Right cardiac atrium (tissue), 5 donors: ENCODE data around the gene TAS1R1. TPM values are rescaled to one million over a fixed set of nuclear protein-coding genes. Genes with fewer than 3 reads are reported as not detected.

ENCODE experiments used
- ATAC-seq, 2 donors: fragments of 200-7000 bp; cut with Tn5 transposase; one replicate each; pipeline versions ENCODE4 v1.8.0 to v1.9.1; 2020; ENCODE audit warnings: moderate library complexity in 2 of 2, mild to moderate bottlenecking in 1 of 2
- DNase-seq, 3 donors: peaks; one replicate each; pipeline ENCODE4 v3.0.0-alpha.2; 2020
- H3K27ac ChIP-seq: one replicate; pipeline ENCODE4 v1.5.1; 2013; ENCODE audit warnings: mild to moderate bottlenecking, low read length, control low read depth, moderate library complexity
- H3K27me3 ChIP-seq: one replicate; pipeline ENCODE4 v1.6.1; 2013; ENCODE audit not compliant: control insufficient read depth, insufficient read depth
- H3K4me1 ChIP-seq: one replicate; pipeline ENCODE4 v1.6.1; 2013; ENCODE audit warnings: low read length; ENCODE audit not compliant: control insufficient read depth, insufficient read depth
- H3K4me3 ChIP-seq: one replicate; pipeline ENCODE4 v1.5.1; 2013; ENCODE audit warnings: low read length, control low read depth
- H3K9me3 ChIP-seq: one replicate; pipeline ENCODE4 v1.6.1; 2013; ENCODE audit warnings: low read length; ENCODE audit not compliant: control insufficient read depth
- WGBS: extraction: QIAGEN DNeasy Blood & Tissue Kit; methylation state at CpG from one replicate; pipeline ENCODE4 v1.1.7; 2013; 5-methylcytosine and 5-hydroxymethylcytosine counted together
- intact Hi-C, 4 donors: fragments of 100-400 bp; cut with DNase I; formaldehyde crosslinking; loops; one replicate each; pipeline versions ENCODE4 v1.11.0 to v1.14.0; 2022 to 2023
- polyA plus RNA-seq: library from polyadenylated mRNA; stranded (reverse); fragments of 200-250 nt; gene quantifications from one replicate; pipeline ENCODE4 v1.2.3, GENCODE V29; 2013
- total RNA-seq, 4 donors: library from RNA; stranded (reverse); fragmentation: NEBNext Ultra II Directional; extraction: Animal tissue kit (Norgen Biotek cat#: 25700); gene quantifications; one replicate each; pipeline ENCODE4 v1.2.1, GENCODE V29; 2021
- donor health status: healthy with polysubstance abuse.
- donor health status: DM: no; HTN: yes; CAD: no.
- donor health status: DM: no; HTN: no; CAD: no.
- donor health status: DM: no; HTN: yes; CAD: no; lungs with severe emphysema.
- donor health status: DM: yes; HTN: yes; CAD: no.

The TAS1R1 gene
- total and polyA plus RNA-seq, 5 donors, result not detected

DNA sequence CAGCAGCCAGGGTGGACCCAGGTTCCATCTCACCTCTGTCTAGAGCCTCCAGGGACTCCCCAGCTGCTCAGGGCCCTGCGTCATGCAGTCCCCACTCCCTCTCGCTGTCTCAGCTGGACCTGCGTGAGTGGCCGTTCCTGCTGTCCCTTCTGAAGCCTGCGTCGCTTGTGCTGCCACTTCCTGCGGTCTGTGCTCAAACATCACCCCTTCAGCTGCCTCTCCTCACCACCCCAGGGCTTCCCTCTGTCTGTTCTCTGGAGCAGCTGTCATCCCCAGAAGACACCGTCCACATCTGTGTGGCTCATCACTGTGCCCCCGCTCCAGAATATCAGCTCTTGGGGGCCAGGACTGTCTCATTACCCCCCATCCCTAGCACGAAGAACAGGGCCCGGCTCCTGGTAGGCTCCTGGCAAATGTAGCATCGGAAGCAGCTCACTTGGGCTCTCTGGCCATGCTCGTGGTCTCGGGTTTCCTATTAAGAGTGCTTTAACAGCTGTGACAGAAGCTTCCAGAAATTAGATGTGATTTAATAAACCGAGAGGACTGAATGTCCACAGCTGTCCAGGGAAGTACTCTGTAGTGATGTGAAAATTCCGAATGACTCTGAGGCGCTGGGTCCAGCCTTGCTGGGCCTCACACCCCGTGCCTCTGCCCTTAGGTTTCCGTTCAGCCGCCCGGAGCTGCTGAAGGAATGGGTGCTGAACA, 72.9 kb downstream of the TAS1R1 start:
- WGBS, result 92% methylated on average over 21 of the region's 21 CpGs
- Histone ChIP-seq H3K4me1 (peaks cover 2% of the 10 kb centered on the region), H3K27ac (no peak overlapping the region), H3K9me3 (no peaks in the 10 kb centered on the region), H3K4me3 (no peak overlapping the region), H3K27me3 (no peaks in the 10 kb centered on the region)
- DNase-seq (peak in 1 of 3 donors; percentile 22), ATAC-seq (no peak)
- intact Hi-C loops, result loop anchor here in 1 of 4 donors (2.0 kb wide), 1 partner anchor 27 kb away; no protein-coding TSS in a partner anchor

DNA sequence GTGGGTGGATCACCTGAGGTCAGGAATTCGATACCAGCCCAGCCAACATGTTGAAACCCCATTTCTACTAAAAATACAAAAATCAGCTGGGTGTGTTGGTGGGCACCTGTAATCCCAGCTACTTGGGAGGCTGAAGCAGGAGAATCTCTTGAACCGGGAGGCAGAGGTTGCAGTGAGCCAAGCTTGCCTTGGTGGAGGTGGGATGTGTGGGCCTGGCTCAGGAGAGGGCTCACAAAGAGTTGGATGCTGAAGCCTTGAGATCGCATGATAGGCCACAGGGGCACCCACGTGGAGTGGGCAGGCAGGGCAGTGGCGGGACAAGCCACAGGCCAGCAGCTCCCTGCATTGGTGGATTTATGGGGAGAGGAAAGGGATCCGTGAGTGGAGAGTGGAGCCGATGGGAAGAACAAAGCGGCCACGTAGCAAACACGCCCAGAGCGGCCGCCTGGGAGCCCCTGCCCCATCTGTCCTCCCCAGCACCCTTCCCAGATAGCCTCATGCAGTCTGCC, 73.9 kb downstream of the TAS1R1 start:
- Histone ChIP-seq H3K4me3 (no peak overlapping the region), H3K27me3 (no peaks in the 10 kb centered on the region), H3K27ac (no peak overlapping the region), H3K9me3 (no peaks in the 10 kb centered on the region), H3K4me1 (peaks cover 2% of the 10 kb centered on the region)
- WGBS, result 88% methylated on average over 12 of the region's 12 CpGs
- ATAC-seq (no peak), DNase-seq (peak in 1 of 3 donors; percentile 39)
- intact Hi-C loops, result no loop called here

Other genes starting within 250 kb of the TAS1R1 start
- 1 to 10 TPM; 5.9 to 9.5 (median 7.9) TPM for gene ACOT7, start 161.5 kb upstream of the TAS1R1 start, total RNA-seq
- gene ACOT7, start 161.5 kb upstream of the TAS1R1 start, polyA plus RNA-seq, result 7.5 TPM
- gene HES2, start 135.4 kb upstream of the TAS1R1 start, total RNA-seq, result under 1 TPM in 1 of 4 donors, not detected in 3; 0.17 TPM
- not detected for gene HES2, start 135.4 kb upstream of the TAS1R1 start, polyA plus RNA-seq
- 1 to 10 TPM in 2 of 4 donors, under 1 TPM in 2; 0.37 to 1.7 (median 0.84) TPM for gene ESPN, start 130.5 kb upstream of the TAS1R1 start, total RNA-seq
- 0.23 TPM for gene ESPN, start 130.5 kb upstream of the TAS1R1 start, polyA plus RNA-seq
- gene TNFRSF25, start 89.1 kb upstream of the TAS1R1 start, total RNA-seq, result 1 to 10 TPM; 4.4 to 6.4 (median 5.1) TPM
- 6.6 TPM for gene TNFRSF25, start 89.1 kb upstream of the TAS1R1 start, polyA plus RNA-seq
- 1 to 10 TPM; 7.0 to 9.2 (median 8.5) TPM for gene PLEKHG5, start 63.6 kb upstream of the TAS1R1 start, total RNA-seq
- gene PLEKHG5, start 63.6 kb upstream of the TAS1R1 start, polyA plus RNA-seq, result 9.9 TPM
- gene NOL9, start 794 bp upstream of the TAS1R1 start, total RNA-seq, result 10 to 100 TPM; 12.8 to 17.1 (median 15.6) TPM
- gene NOL9, start 794 bp upstream of the TAS1R1 start, polyA plus RNA-seq, result 6.0 TPM
- gene ZBTB48, start 24.7 kb downstream of the TAS1R1 start, total RNA-seq, result 10 to 100 TPM; 11.3 to 18.4 (median 15.0) TPM
- 14.7 TPM for gene ZBTB48, start 24.7 kb downstream of the TAS1R1 start, polyA plus RNA-seq
- gene KLHL21, start 47.6 kb downstream of the TAS1R1 start, total RNA-seq, result 10 to 100 TPM; 54.9 to 71.3 (median 65.9) TPM
- 57.7 TPM for gene KLHL21, start 47.6 kb downstream of the TAS1R1 start, polyA plus RNA-seq
- 1 to 10 TPM; 6.4 to 9.7 (median 7.9) TPM for gene PHF13, start 58.4 kb downstream of the TAS1R1 start, total RNA-seq
- 4.8 TPM for gene PHF13, start 58.4 kb downstream of the TAS1R1 start, polyA plus RNA-seq
- 10 to 100 TPM; 10.2 to 17.9 (median 14.3) TPM for gene THAP3, start 69.6 kb downstream of the TAS1R1 start, total RNA-seq
- gene THAP3, start 69.6 kb downstream of the TAS1R1 start, polyA plus RNA-seq, result 20.8 TPM
- gene DNAJC11, start 146.5 kb downstream of the TAS1R1 start, total RNA-seq, result 10 to 100 TPM; 50.5 to 65.6 (median 56.6) TPM
- 37.5 TPM for gene DNAJC11, start 146.5 kb downstream of the TAS1R1 start, polyA plus RNA-seq
- gene CAMTA1, start 230.1 kb downstream of the TAS1R1 start, total RNA-seq, result 100 to 1,000 TPM; 155 to 179 (median 160) TPM
- 334 TPM for gene CAMTA1, start 230.1 kb downstream of the TAS1R1 start, polyA plus RNA-seq